OCI-LY3 (cell line): ENCODE data around the gene HOXD3.

Experiments used
- EZH2phosphoT487 ChIP-seq: fragments of 200-600 bp; shearing (Covaris generic); IDR thresholded peaks from 2 replicates; pipeline ENCODE4 v1.6.1; 2018; ENCODE audit warnings: antibody characterized with exemption, mixed run types, low read depth
- TF ChIP-seq, protein P1 (sequence below): fragments of 200-600, 300-600 bp; sonication (generic); IDR thresholded peaks from 2 replicates; pipeline ENCODE4 v1.5.1; 2014; ENCODE audit warnings: antibody characterized with exemption, low read length, low read depth

GRCh38 chr2:176161825-176162626, 4.9 kb downstream of the HOXD3 start:
- TF ChIP-seq, protein P1, sequence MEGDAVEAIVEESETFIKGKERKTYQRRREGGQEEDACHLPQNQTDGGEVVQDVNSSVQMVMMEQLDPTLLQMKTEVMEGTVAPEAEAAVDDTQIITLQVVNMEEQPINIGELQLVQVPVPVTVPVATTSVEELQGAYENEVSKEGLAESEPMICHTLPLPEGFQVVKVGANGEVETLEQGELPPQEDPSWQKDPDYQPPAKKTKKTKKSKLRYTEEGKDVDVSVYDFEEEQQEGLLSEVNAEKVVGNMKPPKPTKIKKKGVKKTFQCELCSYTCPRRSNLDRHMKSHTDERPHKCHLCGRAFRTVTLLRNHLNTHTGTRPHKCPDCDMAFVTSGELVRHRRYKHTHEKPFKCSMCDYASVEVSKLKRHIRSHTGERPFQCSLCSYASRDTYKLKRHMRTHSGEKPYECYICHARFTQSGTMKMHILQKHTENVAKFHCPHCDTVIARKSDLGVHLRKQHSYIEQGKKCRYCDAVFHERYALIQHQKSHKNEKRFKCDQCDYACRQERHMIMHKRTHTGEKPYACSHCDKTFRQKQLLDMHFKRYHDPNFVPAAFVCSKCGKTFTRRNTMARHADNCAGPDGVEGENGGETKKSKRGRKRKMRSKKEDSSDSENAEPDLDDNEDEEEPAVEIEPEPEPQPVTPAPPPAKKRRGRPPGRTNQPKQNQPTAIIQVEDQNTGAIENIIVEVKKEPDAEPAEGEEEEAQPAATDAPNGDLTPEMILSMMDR, result no peak
- no peak for TF ChIP-seq EZH2phosphoT487
